Hematopoietic multipotent progenitor cell treated with erythropoietin and hydrocortisone succinate and interleukin-3 and kit ligand, for 8 days (in vitro differentiated cells): ENCODE measurements around the gene RIPK1.
"Not testable (repeated sequence)": the region's sequence is repeated elsewhere in the genome, so short reads cannot be mapped to it uniquely, and the experiment has no call there.

ENCODE experiments used
- DNase-seq: peaks from one replicate; pipeline ENCODE4 v3.0.0-alpha.2; 2015

Gene RIPK1

GRCh38 chr6:3068329-3069214 is at the start of gene RIPK1:
Gene RIPK1 (plus strand): TSS chr6:3068494. CDS start chr6:3076824, 8,330 bp downstream.
- DNase-seq, result peak; percentile 90

GRCh38 chr6:3019065-3019464 is 49.2 kb upstream of the RIPK1 start:
- DNase-seq, result no peak

GRCh38 chr6:3019749-3020320 is 48.5 kb upstream of the RIPK1 start:
- DNase-seq, result no peak

DNA sequence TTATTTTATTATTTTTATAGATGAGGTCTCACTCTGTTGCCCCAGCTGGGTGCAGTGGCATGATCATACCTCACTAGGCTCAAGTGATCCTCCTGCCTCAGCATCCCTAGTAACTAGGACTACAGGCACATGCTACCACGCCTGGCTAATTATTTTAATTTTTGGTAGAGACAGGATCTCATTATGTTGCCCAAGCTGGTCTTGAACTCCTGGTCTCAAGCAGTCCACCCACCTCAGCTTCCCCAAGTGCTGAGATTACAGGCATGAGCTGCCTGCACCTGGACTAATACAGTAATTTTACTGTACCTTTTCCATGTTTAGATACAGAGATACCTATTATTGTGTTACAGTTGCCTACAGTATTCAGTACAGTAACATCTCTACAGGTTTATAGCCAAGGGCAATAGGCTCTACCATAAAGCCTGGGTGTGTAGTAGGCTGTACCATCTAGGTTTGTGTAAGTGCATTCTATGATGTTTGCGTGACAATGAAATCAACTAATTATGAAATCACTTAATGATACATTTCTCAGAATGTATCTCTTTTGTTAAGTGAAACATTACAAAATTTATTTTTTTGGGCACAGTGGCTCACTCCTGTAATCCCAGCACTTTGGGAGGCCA is 47.2 kb upstream of the RIPK1 start:
- DNase-seq, result not testable (repeated sequence)

DNA sequence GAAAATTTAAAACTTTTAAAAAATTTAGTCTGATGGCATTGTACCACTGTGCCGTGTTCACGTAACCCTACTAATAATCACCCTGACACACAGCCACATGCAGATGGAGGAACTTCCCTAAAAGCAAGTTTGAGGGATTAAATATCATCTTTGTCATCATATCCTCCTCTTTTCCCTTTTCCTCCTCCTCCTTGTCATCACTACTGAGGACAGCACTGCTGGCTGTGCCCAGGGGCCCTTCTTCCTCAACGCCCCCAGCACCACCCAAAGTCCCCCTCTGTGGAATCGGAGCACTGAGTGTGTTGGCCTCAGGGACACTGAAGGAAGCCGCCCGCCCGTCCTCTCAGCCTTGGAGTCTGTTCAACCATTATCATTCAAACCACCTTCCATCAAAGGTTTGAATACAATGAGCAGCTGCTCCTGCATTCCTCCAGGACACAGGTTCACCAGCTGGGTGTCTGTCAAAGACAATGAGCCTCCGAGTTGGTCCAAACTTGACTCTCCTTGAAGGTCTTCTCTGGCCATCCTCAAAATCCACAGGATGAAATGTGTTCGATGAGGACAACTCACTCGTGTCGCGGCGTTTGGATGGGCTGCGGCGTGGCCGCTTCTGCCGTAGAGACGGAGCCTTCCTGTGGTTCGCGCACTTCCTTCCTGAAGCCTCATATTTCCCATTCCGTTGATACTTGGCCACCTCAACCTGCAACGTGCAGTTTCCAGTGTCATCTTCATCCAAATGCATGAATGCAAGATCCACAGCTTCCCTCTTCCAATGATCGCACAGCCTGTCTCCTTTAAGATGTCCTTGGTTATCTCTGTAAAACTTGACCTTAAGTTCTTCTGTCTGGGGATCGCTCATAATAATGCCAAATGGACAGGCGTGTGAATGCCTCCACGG is 45.3 kb upstream of the RIPK1 start:
- peak; percentile 61 for DNase-seq

DNA sequence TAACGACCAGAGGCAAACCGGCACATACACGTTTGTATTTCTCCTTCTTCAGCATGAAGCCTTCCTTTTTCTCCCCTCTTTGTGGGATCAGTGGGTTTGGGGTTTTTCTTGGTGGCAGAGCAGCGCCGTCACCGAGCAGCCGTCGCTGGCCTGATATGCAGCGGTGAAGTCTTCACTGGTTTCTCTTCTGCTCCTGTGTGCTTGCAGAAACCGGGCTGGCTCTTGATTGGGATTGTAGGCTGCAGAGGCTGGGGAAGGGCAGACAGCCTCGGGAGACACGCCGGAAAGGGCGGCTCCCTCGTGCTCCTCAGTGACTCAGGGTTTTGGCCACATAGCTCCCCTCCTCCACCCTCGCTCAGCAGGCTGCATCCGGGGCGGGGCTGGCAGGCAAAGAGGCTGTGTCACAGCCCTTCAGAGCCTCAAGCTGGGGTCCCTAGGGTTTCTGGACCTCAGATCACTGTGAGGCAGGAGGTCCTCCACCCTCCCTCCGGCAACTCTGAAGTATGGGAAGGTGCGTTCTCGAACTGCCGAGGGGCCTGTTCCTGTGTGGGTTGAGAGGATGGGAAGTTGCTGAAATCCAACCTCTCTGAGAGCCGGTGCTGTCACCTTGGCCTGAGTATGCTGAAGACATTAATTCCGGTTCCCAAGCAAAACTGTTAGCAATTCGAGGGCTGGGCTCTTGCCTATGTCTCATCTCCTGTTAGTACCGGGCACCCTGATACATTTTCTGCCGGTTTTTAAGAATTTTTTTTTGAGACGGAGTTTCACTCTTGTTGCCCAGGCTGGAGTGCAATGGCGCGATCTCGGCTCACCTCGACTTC is 44.4 kb upstream of the RIPK1 start:
- DNase-seq, result peak; percentile 96

DNA sequence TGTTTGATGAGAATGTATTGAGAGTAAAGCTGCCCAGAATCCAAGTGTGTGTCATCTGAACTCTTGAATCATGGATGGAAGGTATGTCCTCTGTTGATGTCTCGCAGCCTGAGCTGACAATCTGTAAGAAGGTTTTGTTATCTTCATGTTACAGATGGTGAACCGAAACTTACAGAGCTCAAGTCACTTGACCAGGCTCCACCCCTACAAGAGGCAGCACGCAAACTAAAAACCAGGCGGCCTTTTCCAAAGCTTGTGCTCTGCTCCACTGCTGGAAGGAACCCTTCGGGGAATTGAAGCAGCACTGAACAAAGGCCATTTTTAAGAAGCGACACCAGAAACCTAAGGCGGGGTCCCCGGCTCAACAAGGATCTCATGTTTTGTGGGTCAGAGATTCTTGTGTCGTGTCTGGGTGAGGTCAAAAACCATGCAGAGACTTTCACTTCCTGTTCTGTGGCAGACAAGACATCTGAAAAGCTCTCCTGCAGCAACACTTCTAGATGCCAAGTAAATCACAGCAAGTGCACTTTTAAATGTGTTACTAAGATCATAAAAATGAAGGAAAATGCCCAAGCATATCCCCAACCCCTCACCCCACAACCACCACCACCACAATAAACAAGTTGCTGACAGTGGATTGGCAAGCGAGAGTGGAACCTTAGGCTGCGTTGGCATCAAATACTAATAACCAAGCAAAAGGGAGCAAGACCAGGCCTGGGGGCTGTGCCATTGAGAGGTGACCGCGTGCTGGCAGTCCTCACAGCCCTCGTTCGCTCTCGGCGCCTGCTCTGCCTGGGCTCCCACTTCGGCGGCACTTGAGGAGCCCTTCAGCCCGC is 41.3 kb upstream of the RIPK1 start:
- peak; percentile 82 for DNase-seq

DNA sequence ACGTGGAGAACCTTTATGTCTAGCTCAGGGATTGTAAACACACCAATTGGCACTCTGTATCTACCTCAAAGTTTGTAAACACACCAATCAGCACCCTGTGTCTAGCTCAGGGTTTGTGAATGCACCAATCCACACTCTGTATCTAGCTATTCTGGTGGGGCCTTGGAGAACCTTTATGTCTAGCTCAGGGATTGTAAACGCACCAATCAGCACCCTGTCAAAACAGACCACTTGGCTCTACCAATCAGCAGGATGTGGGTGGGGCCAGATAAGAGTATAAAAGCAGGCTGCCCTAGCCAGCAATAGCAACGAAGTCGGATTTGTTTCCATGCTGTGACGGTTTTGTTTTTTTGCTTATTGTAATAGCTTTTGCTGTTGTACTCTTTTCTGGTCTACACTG is 40.1 kb upstream of the RIPK1 start:
- not testable (repeated sequence) for DNase-seq

GRCh38 chr6:3031857-3032640 is 36.2 kb upstream of the RIPK1 start:
- no peak for DNase-seq

DNA sequence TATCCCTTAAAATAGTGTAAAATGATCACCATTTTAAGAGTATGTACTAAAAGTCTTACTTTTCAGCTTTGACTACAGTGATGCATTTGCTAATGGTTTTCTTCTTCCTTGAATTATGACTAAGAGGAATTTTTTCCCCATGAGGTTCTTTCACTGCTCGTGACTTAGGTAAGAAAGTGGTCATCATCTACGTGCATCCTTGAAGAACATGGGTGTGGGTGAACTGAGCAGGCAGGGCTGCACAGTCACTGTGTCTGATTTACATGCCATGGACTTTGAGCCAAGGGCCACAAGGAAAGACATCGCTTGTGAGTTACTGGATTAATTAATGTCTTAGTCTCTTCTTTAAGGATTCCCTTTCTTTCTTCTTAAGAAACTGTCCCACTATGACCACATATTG is 35.3 kb upstream of the RIPK1 start:
- no peak for DNase-seq

DNA sequence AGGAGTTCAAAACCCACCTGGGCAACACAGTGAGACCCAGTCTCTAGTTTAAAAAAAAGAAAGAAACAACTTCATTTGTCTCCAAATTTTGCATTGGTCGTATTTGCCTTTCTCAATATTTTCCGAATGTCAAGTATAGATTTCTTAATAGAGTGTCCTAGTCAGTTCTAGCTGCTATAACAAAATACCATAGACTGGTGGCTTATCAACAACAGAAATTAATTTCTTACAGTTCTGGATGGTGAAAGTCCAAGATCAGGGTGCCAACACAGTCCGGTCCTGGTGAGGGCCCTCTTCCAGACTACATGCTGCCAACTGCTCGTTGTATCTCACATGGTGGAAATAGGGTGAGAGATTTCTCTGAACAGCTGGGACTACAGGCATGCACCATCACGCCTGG is 34.6 kb upstream of the RIPK1 start:
- DNase-seq, result no peak

GRCh38 chr6:3035397-3035796 is 32.9 kb upstream of the RIPK1 start:
- DNase-seq, result peak; percentile 53

DNA sequence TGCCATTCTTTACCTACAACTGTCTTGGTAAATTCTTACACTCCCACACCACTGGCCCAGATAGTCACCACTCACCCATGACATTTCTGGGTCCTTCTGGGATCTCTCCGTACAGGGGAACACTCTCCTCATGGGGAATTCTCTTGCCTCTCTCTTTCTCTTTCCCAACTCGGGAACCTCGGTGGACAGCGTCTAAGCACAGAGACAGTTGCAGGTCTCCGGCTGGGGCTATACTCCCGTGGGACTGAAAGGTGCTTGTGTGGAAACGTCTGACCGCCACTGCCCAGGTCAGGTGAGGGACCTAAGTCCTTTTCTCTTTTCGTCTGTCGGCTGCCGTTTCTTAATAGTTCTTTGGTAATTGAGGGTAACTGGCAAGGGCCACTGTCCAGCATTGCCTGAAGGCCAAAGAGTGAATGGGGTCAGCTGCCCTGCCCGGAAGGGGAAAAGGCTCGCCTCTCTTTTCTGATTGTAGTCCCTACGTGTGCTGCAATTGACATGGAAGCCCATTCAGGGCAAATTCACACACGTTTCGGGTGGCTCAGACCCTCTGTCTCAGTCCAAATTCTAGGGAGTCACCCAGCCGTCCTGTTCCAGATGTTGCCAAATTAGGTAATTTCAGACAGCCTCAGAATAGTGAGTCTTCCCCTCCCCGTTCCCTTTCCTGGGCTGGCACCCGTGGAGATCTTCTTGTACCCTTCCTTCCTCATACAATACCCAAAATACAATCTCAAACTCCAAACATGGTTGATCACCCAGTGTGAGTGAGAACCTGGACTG is 31.2 kb upstream of the RIPK1 start:
- DNase-seq, result no peak

- no peak for DNase-seq
Observed at GRCh38 chr6:3037638-3038365, 30.5 kb upstream of the RIPK1 start.

DNA sequence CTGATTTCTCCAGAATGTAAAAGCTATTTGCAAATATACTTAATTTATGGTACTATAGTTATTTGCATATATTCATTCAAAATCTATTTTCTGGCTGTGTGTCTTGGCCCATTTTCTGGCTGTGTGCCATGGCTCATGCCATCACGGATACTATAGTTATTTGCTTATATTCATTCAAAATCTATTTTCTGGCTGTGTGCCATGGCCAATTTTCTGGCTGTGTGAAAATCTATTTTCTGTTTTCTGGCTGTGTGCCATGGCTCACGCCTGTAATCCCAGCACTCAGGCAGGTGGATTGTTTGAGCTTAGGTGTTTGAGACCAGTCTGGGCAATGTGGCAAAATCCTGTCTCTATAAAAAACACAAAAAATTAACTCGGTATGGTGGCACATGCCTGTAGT is 28.9 kb upstream of the RIPK1 start:
- DNase-seq, result no peak

DNA sequence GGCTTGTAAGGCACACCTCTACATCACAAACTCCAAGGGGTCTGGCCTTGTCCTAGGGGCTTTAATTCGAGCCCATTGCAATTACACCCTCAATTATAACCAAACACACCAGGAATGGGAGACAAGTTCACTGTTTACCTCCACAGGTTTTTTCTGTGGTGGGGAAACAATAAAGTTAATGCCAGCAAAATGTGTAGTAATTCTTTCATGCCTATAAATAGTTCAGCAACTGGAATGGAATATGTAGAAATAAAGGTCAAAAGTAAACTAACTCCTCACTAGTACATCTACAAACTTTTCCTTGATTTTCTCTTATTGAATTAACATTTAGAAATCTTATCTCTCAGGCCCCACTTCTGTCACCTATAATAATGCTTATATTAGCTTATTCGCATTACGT is 27.1 kb upstream of the RIPK1 start:
- DNase-seq, result no peak

DNA sequence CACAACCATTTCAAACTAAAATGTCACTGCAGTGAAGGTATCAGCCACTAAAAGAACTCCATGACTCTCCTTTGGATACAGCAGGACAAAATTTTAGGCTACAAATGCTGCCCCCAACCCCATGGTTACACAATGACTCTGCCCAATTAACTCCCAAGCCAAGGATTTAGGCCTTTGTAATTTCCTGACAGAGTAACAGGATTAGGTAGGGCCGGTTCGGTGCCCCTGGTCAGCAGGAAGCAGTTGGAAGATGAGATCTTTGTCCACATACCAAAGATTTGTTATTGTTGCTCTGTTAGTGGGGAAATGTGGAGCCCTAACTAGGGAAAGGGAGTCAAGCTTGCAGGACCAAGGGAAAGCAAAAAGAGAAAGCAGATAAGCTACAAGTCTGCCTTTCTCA is 26.7 kb upstream of the RIPK1 start:
- no peak for DNase-seq

GRCh38 chr6:3045369-3045768 is 22.9 kb upstream of the RIPK1 start:
- no peak for DNase-seq

GRCh38 chr6:3045777-3046176 is 22.5 kb upstream of the RIPK1 start:
- no peak for DNase-seq
